Activated CD4-positive, alpha-beta T cell treated with anti-CD3 and anti-CD28 coated beads, Interleukin-2, amount 50 U/mL, for 16 hours (primary cell): ENCODE results near the gene PHAX.
"Not testable (repeated sequence)": the region's sequence is repeated elsewhere in the genome, so short reads cannot be mapped to it uniquely, and the experiment has no call there.

Source experiments
- DNase-seq: peaks from one replicate; pipeline ENCODE4 v3.0.0-alpha.2; 2020

The PHAX gene

DNA sequence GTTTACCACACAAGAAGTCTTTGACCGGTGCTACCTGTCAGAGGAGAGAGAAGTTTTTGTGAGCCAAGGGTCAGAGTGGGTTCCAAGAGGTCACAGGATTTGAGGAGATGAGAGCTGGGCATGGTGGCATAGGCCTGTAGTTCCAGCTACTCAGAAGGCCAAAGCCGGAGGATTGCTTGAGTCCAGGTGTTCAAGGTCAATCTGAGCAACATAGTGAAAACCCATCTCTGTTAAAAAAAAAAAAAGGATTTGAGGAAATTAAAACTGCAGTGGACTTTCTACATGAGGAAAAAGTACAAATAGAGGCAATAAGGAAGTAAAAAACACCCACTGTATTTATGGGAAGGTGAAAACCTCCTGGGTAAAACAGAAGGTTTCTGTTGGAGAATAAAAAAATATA lies 63.8 kb downstream of the PHAX start:
- DNase-seq = no peak

DNA sequence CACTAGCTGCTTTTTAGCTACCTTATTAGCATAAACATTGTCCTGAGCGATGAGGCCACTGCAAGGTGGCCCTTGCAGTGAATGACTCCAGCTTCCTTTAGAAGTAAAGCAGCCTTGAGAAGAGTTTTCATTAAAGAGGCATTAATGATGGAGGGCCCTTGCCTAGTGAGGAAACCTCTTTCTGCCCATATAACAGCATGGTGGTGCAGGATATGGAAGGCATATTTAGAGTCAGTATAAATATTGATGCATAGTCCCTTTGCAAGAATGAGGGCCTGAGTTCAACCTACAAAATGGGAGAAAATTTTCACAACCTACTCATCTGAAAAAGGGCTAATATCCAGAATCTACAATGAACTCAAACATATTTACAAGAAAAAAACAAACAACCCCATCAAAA lies 69.4 kb downstream of the PHAX start:
- DNase-seq = not testable (repeated sequence)

DNA sequence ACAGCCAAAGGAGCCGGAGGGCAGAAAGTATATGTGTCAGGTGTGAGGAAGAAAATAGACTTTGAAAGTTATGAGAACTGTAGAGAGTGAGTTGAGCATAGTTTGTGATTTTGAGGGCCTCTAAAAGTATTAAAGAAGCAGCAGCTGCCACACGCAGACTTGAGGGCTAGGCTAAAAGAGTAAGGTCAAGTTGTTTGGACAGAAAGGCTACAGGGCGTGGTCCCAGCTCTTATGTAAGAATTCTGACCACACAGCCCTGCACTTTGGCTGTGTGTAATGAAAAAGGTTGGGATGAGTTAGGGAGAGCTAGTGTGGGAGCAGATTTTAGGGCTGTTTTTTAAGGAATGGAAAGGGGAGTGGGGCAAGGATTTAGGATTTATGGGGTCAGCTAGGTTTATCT lies 70.9 kb downstream of the PHAX start:
- not testable (repeated sequence) for DNase-seq

DNA sequence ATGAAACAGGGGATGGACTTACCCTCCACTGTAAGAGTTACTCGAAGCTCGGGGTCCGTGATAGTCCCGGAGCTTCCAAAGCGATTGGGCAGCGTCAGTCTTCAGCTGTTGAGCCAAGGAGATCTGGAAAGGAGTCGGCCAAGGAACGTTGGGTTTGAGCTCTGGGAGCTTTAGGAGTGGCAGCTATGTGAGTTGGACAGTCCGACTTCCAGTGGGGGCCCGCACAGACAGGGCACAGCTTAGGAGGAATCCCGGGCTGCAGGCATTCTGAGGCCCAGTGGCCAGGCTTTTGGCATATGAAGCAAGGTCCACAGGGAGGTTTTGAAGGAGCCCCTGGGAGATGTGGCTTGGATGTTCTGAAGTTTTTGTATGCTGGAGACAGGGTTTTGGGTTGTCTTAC lies 72.7 kb downstream of the PHAX start:
- DNase-seq = no peak

DNA sequence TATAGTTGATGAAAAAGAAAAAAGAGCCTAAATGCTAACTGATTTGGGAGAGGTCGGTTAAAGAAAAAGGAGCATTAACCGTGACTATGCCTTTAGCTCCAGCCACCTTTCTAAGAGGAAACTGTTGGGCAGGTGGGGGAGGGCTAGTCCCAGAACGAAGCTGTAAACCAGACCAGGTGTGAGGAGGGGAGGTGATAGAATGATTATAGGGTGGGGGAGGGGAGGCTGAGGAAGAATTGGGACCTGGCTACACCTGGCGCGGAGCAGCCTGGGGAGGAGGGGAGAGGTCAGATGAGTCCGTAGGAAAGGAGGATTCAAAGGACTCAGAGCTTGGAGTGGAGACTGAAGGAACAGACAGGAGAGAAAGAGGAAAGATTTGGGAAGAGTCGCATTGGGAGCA lies 73.4 kb downstream of the PHAX start:
- no peak for DNase-seq

DNA sequence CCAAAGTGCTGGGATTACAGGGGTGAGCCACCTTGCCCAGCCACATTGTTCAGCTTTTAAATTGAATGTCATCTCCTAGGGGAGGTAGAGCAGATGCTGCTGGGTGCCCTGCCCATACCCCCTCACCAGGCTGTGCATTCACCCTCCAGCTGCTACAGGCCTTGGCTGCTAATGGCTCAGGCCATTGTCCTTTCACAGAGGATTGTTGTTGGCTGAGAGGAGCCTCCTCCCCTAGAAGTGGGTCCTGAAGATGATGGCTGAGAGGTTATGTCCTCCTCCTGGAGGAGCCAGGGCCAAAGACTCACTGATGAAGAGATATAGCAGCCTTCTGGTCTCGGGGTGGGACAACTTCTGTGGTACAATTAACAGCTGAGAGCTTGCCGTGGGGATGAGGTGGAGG lies 74.6 kb downstream of the PHAX start:
- no peak for DNase-seq

DNA sequence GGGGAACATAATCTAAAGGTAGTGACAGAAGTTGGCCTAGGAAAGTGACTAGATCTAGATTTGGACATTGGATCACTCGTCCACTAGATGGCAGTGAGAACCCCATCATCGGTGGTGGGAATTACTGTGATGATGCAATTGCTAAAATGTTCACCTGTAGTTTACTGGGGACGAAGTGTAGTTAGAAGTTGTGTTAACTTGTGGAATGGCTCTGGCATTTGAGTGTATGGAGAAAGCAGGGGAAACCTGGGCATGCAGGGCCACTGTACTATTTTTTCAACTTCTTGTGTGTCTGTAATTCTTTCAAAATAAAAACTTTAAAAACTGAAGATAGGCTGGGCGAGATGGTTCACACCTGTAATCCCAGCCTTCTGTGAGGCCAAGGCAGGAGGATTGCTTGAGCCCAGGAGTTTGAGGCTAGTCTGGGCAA lies 75.5 kb downstream of the PHAX start:
- DNase-seq = peak; percentile 85
